Endothelial cell of umbilical vein (primary cell): ENCODE data around the gene PEX5.

Experiments
- EZH2 ChIP-seq: IDR thresholded peaks from 2 replicates; pipeline ENCODE4 v1.6.1; 2012; ENCODE audit warnings: borderline replicate concordance, low read depth, mild to moderate bottlenecking, moderate library complexity, low read length, inconsistent platforms; ENCODE audit not compliant: severe bottlenecking
- FOS ChIP-seq: IDR thresholded peaks from 2 replicates; pipeline ENCODE4 v1.6.1; 2011; ENCODE audit warnings: mild to moderate bottlenecking, low read length, moderate library complexity, borderline replicate concordance; ENCODE audit not compliant: insufficient read depth
- GATA2 ChIP-seq: IDR thresholded peaks from 2 replicates; pipeline ENCODE4 v1.7.0; 2011; ENCODE audit warnings: low read depth, mild to moderate bottlenecking, moderate library complexity, mixed read lengths, low read length; ENCODE audit not compliant: insufficient read length, insufficient read depth
- MYC ChIP-seq: IDR thresholded peaks from one replicate; pipeline ENCODE4 v1.6.1; 2011; ENCODE audit warnings: mild to moderate bottlenecking, low read depth, low read length
- POLR2A ChIP-seq: IDR thresholded peaks from 2 replicates; pipeline ENCODE4 v1.6.1; 2012; ENCODE audit warnings: low read depth, mild to moderate bottlenecking, control low read depth, low read length
- POLR2AphosphoS5 ChIP-seq: IDR thresholded peaks from 2 replicates; pipeline ENCODE4 v1.6.1; 2012; ENCODE audit warnings: low read depth, mild to moderate bottlenecking, control low read depth, low read length, moderate library complexity; ENCODE audit not compliant: insufficient read depth
- TF ChIP-seq, protein P1 (sequence below), 2 donors: IDR thresholded peaks; 1 replicate in 1 of 2; 2 replicates in 1 of 2; pipeline ENCODE4 v1.5.1; 2011; ENCODE audit warnings: low read length in 2 of 2, mild to moderate bottlenecking in 2 of 2, moderate library complexity in 2 of 2, control low read depth in 1 of 2, inconsistent platforms in 1 of 2, low read depth in 1 of 2; ENCODE audit not compliant: insufficient read depth in 1 of 2; ENCODE audit errors: extremely low read depth in 1 of 2
- TF ChIP-seq, protein P2 (sequence below): IDR thresholded peaks from 2 replicates; pipeline ENCODE4 v1.6.1; 2011; ENCODE audit not compliant: insufficient read depth, insufficient read length

DNA sequence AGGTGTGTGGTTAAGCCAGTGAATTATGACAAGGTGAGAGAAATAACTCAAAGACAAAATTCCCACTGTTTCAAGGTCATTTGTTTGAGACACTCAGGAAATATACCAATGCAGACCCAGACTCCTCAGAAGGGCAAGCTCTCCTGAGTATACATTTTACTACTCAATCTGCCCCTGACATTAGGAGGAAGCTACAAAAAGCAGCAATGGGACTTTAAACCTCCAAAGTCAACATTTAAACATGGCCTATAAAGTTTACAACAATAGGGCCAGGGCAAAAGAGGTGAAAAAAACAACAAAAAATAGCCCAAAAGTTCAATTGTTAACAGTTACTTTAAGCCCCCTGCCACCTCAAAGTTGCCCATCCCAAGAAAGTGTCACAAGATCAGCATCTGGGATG, 19.5 kb upstream of the PEX5 start:
- TF ChIP-seq FOS (no peak), POLR2AphosphoS5 (no peak), MYC (no peak), POLR2A (no peak), EZH2 (no peak), GATA2 (no peak)
- TF ChIP-seq, protein P1, sequence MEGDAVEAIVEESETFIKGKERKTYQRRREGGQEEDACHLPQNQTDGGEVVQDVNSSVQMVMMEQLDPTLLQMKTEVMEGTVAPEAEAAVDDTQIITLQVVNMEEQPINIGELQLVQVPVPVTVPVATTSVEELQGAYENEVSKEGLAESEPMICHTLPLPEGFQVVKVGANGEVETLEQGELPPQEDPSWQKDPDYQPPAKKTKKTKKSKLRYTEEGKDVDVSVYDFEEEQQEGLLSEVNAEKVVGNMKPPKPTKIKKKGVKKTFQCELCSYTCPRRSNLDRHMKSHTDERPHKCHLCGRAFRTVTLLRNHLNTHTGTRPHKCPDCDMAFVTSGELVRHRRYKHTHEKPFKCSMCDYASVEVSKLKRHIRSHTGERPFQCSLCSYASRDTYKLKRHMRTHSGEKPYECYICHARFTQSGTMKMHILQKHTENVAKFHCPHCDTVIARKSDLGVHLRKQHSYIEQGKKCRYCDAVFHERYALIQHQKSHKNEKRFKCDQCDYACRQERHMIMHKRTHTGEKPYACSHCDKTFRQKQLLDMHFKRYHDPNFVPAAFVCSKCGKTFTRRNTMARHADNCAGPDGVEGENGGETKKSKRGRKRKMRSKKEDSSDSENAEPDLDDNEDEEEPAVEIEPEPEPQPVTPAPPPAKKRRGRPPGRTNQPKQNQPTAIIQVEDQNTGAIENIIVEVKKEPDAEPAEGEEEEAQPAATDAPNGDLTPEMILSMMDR (IDR thresholded peaks at IDR 0.05; ENCODE audit: extremely low read depth in 1 of 2, insufficient read depth in 1 of 2, low read depth in 1 of 2, low read length in 2 of 2) = no peak
- TF ChIP-seq, protein P2, sequence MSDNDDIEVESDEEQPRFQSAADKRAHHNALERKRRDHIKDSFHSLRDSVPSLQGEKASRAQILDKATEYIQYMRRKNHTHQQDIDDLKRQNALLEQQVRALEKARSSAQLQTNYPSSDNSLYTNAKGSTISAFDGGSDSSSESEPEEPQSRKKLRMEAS = no peak
